Measurements from ENCODE around the gene EZH1.

EZH1 gene

DNA sequence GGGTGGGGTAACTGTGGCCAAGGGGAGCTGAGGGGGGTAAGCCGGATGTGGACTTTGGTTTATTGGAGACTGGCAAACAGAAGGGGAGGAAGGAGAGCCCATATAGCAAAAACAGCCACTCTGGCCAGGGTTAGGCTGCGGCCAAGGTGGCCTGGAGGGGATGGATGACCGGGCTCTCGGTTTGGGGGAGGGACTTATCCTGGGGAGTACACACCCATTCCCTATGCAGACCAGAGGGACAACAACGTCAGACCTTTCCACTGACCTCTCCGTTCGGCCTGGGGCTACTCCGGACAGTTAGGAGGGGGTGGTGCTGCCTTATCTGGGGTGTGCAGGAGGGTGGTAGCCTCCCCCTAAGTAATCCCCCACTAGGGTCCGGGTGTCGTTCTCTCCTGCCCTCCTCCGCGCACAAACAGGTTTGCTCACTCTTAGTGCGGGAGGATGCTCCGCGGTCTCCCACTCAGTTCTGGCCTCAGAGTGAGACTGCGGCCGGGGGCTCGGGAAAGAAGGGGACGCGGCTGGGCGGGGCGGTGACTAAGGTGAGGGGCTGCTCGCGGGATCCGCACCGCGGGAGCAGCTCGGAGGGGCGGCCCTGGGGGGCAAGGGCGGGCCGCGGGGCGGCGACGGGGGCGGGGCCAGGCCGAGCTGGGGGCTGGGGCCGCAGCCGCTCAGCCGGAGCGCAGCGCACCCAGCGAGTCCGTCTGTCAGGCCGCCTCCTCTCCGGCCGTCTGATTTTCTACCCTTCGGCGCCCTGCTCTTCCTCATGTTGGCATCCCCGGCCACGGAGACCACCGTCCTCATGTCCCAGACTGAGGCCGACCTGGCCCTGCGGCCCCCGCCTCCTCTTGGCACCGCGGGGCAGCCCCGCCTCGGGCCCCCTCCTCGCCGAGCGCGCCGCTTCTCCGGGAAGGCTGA lies 35.4 kb upstream of the EZH1 start, which contains the start of gene WNK4:
Gene WNK4 (plus strand): TSS at position 675 of the 915 bp plus-strand sequence. CDS start 89 bp downstream, at position 764.
- peaks cover 2 to 37% (median 24%) of the 10 kb centered on the region in 4 experiments for H3K36me3 ChIP-seq (ENCODE audit: control insufficient read depth in 4 of 4, insufficient read depth in 4 of 4, low read length in 3 of 4)
- H3K27me3 ChIP-seq (replicated peaks in 2 of 5; ENCODE audit: control insufficient read depth in 4 of 5, insufficient read depth in 5 of 5, low read length in 4 of 5), result peaks cover 0 to 60% (median 28%) of the 10 kb centered on the region in 5 experiments
- DNase-seq, result no peak
- POLR2A ChIA-PET, result interaction anchor here (1.1 kb wide), 1 partner anchor 17 kb away, joined by 3 read pairs; no protein-coding TSS in a partner anchor
- CTCF ChIA-PET, result interaction anchor here (1.0 kb wide), 1 partner anchor 12 kb away, joined by 3 read pairs; no protein-coding TSS in a partner anchor
- peak within 1 kb of the TSS in 4 of 7 experiments; percentile 19 to 63 (median 58) for H3K4me3 ChIP-seq (ENCODE audit: control insufficient read depth in 1 of 7, extremely low read depth in 1 of 7, insufficient read depth in 4 of 7, low read depth in 2 of 7, low read length in 6 of 7)
- H3K27ac ChIP-seq (ENCODE audit: insufficient read depth in 1 of 2, low read depth in 1 of 2, low read length in 2 of 2, poor library complexity in 1 of 2, severe bottlenecking in 2 of 2), result peak within 1 kb of the TSS in 1 of 2 experiments; percentile 54
- WGBS (ENCODE audit: insufficient coverage), result 15% methylated on average over 47 of the region's 65 CpGs
- peaks cover 0 to 36% (median 23%) of the 10 kb centered on the region in 4 experiments for H3K4me1 ChIP-seq (ENCODE audit: control extremely low read depth in 1 of 4, control insufficient read depth in 4 of 4, insufficient read depth in 4 of 4, low read length in 3 of 4)
- H3K9me3 ChIP-seq (ENCODE audit: control extremely low read depth in 1 of 5, control insufficient read depth in 4 of 5, insufficient read depth in 2 of 5, low read depth in 1 of 5, low read length in 4 of 5), result no peaks in the 10 kb centered on the region

DNA sequence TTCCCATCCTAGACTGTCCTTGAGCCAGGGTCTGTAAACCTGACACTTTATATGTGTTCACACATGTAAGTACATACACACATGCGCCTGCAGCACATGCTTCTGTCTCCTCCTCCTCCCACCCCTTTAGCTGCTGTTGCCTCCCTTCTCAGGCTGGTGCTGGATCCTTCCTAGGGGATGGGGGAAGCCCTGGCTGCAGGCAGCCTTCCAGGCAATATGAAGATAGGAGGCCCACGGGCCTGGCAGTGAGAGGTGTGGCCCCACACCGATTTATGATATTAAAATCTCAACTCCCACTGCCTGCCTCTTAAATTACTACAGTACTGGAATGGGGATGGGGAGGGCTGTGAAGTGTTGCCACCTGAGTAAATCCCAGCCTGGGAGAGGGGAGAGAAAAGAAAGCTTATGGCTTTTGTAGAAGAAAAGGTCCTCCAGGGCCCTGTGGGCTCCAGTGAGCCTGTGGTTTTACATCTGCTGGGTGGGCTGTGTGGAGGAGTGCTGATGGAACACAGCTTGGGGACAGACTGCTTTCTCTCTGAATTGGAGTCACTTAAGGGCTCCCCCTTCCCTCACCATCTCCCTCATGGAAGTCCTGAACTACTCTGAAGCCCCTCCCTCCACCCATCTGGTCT lies 34.6 kb upstream of the EZH1 start:
- 100% methylated on average over 1 of the region's 3 CpGs for WGBS (ENCODE audit: insufficient coverage)
- ChIA-PET POLR2A (interaction anchor here (1.1 kb wide), 1 partner anchor 16 kb away, joined by 3 read pairs; no protein-coding TSS in a partner anchor), CTCF (no interaction called here)
- H3K27me3 ChIP-seq (replicated peaks in 2 of 5; ENCODE audit: control insufficient read depth in 4 of 5, insufficient read depth in 5 of 5, low read length in 4 of 5), result peaks cover 0 to 52% (median 25%) of the 10 kb centered on the region in 5 experiments
- no peaks in the 10 kb centered on the region for H3K9me3 ChIP-seq (ENCODE audit: control extremely low read depth in 1 of 5, control insufficient read depth in 4 of 5, insufficient read depth in 2 of 5, low read depth in 1 of 5, low read length in 4 of 5)
- peaks cover 0 to 28% (median 19%) of the 10 kb centered on the region in 4 experiments for H3K4me1 ChIP-seq (ENCODE audit: control extremely low read depth in 1 of 4, control insufficient read depth in 4 of 4, insufficient read depth in 4 of 4, low read length in 3 of 4)
- DNase-seq, result no peak
- H3K4me3 ChIP-seq (ENCODE audit: control insufficient read depth in 1 of 7, extremely low read depth in 1 of 7, insufficient read depth in 4 of 7, low read depth in 2 of 7, low read length in 6 of 7), result no peak overlapping the region
- H3K36me3 ChIP-seq (ENCODE audit: control insufficient read depth in 4 of 4, insufficient read depth in 4 of 4, low read length in 3 of 4), result peaks cover 2 to 37% (median 25%) of the 10 kb centered on the region in 4 experiments
- H3K27ac ChIP-seq (ENCODE audit: insufficient read depth in 1 of 2, low read depth in 1 of 2, low read length in 2 of 2, poor library complexity in 1 of 2, severe bottlenecking in 2 of 2), result peak overlapping the region in 1 of 2 experiments; percentile 34

DNA sequence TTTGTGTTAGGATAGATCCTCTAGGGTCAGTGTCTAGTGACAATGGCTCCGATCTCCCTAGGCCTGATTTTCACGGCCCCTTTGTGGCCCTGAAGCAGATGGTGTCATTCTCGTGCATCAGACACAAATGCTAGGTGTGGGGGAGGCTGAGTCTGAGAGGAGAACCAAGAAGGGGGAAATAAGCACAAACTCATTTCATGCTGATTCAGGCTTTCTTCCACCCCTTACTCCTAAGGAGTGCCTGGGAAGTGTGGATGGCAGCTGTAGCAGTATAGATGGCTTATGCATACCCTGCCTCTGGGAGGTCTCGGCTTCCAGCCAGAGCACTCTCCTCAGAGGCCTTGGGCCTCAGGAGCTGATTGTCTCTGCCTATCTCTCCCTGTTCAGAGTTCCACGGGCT lies 33.7 kb upstream of the EZH1 start:
- POLR2A ChIA-PET, result no interaction called here

DNA sequence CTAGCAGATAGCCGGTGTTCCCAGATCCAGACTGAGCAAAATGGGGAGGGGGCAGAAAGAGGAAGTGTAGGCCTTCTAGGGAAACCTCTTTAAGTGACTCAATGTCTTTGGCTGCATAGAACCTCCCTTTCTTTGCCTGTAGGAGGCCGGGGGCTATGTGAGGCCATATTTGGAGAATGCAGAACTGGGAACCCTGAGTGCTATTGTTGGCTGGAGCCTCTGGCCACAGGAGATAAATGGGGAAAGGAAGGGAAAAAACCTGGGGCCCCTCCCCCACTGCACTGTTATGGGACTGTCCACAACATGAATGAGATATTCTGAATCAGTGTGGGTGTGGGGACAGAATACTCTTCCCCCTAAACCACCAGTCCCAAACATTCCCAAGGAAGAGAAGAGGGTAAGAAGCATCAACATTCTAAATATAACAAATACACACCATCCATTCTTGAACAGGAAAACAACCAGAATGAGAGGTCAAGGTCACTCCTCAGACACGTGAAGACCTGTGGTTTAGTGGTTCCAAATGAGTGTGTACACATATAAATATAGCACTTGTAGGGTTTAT lies 30.8 kb upstream of the EZH1 start:
- WGBS (ENCODE audit: insufficient coverage), result 85% methylated on average over 3 of the region's 3 CpGs
- peaks cover 0 to 22% (median 19%) of the 10 kb centered on the region in 4 experiments for H3K4me1 ChIP-seq (ENCODE audit: control extremely low read depth in 1 of 4, control insufficient read depth in 4 of 4, insufficient read depth in 4 of 4, low read length in 3 of 4)
- peaks cover 0 to 14% (median 0%) of the 10 kb centered on the region in 5 experiments for H3K27me3 ChIP-seq (replicated peaks in 2 of 5; ENCODE audit: control insufficient read depth in 4 of 5, insufficient read depth in 5 of 5, low read length in 4 of 5)
- H3K4me3 ChIP-seq (ENCODE audit: control insufficient read depth in 1 of 7, extremely low read depth in 1 of 7, insufficient read depth in 4 of 7, low read depth in 2 of 7, low read length in 6 of 7), result no peak overlapping the region
- ChIA-PET CTCF (no interaction called here), POLR2A (no interaction called here)
- no peaks in the 10 kb centered on the region for H3K9me3 ChIP-seq (ENCODE audit: control extremely low read depth in 1 of 5, control insufficient read depth in 4 of 5, insufficient read depth in 2 of 5, low read depth in 1 of 5, low read length in 4 of 5)
- H3K36me3 ChIP-seq (ENCODE audit: control insufficient read depth in 4 of 4, insufficient read depth in 4 of 4, low read length in 3 of 4), result peaks cover 2 to 37% (median 25%) of the 10 kb centered on the region in 4 experiments
- peak in 2 of 3 donors; percentile 59 to 68 for DNase-seq
- peak overlapping the region in 1 of 2 experiments; percentile 3 for H3K27ac ChIP-seq (ENCODE audit: insufficient read depth in 1 of 2, low read depth in 1 of 2, low read length in 2 of 2, poor library complexity in 1 of 2, severe bottlenecking in 2 of 2)

More for the DNA sequence above, 33.7 kb upstream of the EZH1 start:
- Histone ChIP-seq H3K27ac (ENCODE audit: insufficient read depth in 1 of 2, low read depth in 1 of 2, low read length in 2 of 2, poor library complexity in 1 of 2, severe bottlenecking in 2 of 2) (no peak overlapping the region), H3K36me3 (ENCODE audit: control insufficient read depth in 4 of 4, insufficient read depth in 4 of 4, low read length in 3 of 4) (peaks cover 2 to 37% (median 25%) of the 10 kb centered on the region in 4 experiments), H3K9me3 (ENCODE audit: control extremely low read depth in 1 of 5, control insufficient read depth in 4 of 5, insufficient read depth in 2 of 5, low read depth in 1 of 5, low read length in 4 of 5) (no peaks in the 10 kb centered on the region), H3K4me1 (ENCODE audit: control extremely low read depth in 1 of 4, control insufficient read depth in 4 of 4, insufficient read depth in 4 of 4, low read length in 3 of 4) (peaks cover 0 to 26% (median 20%) of the 10 kb centered on the region in 4 experiments), H3K27me3 (replicated peaks in 2 of 5; ENCODE audit: control insufficient read depth in 4 of 5, insufficient read depth in 5 of 5, low read length in 4 of 5) (peaks cover 0 to 43% (median 18%) of the 10 kb centered on the region in 5 experiments), H3K4me3 (ENCODE audit: control insufficient read depth in 1 of 7, extremely low read depth in 1 of 7, insufficient read depth in 4 of 7, low read depth in 2 of 7, low read length in 6 of 7) (no peak overlapping the region)
- no peak for DNase-seq
- 97% methylated on average over 3 of the region's 5 CpGs for WGBS (ENCODE audit: insufficient coverage)
- CTCF ChIA-PET, result interaction anchor here (0.8 to 1.4 kb wide), 2 partner anchors 15 to 57 kb away, joined by 3 read pairs; no protein-coding TSS in a partner anchor

DNA sequence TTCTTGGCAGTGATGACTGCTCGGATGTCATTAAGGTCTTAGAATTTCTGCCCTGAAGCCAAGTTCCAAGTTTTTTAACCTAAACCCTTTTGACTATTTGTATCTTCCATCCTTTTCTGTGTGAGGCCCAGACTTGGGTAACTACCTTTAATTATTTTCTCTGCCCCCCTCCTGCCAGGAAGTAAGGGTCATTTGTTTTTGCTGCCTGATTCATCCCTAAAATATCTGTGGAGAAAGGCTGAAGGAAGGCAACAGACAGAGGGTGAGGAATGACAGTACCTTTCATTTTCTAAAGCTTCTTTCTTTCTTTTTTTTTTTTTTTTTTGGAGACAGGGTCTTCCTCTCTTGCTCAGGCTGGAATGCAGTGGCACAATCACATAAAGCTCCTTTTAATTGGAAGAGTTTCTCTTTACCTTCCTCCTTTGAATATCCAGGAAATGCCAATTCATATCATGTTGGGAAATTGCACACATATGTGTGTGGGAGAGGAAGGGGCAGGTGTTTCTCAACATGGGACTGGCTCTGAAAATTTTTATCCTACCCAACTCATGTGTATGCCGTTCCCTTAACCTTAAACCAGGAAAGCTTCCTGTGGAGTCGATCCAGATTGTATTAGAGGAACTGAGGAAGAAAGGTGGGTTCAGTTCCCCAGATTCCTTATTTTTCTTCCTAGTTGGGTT lies 29.4 kb upstream of the EZH1 start:
- H3K4me1 ChIP-seq (ENCODE audit: control extremely low read depth in 1 of 4, control insufficient read depth in 4 of 4, insufficient read depth in 4 of 4, low read length in 3 of 4), result peaks cover 0 to 15% (median 14%) of the 10 kb centered on the region in 4 experiments
- DNase-seq, result no peak
- ChIA-PET POLR2A (interaction anchor here (0.6 to 1.3 kb wide), 3 partner anchors 12 to 176 kb away, joined by 3 to 6 read pairs (median 4); no protein-coding TSS in a partner anchor), CTCF (interaction anchor here (0.8 to 2.2 kb wide), 3 partner anchors 11 to 31 kb away, joined by 3 to 10 read pairs (median 3); partner anchors contain the start of gene RAMP2)
- H3K27me3 ChIP-seq (replicated peaks in 2 of 5; ENCODE audit: control insufficient read depth in 4 of 5, insufficient read depth in 5 of 5, low read length in 4 of 5), result peaks cover 0 to 2% (median 0%) of the 10 kb centered on the region in 5 experiments
- no peaks in the 10 kb centered on the region for H3K9me3 ChIP-seq (ENCODE audit: control extremely low read depth in 1 of 5, control insufficient read depth in 4 of 5, insufficient read depth in 2 of 5, low read depth in 1 of 5, low read length in 4 of 5)
- H3K36me3 ChIP-seq (ENCODE audit: control insufficient read depth in 4 of 4, insufficient read depth in 4 of 4, low read length in 3 of 4), result peaks cover 1 to 31% (median 20%) of the 10 kb centered on the region in 4 experiments
- H3K4me3 ChIP-seq (ENCODE audit: control insufficient read depth in 1 of 7, extremely low read depth in 1 of 7, insufficient read depth in 4 of 7, low read depth in 2 of 7, low read length in 6 of 7), result peak overlapping the region; percentile 79 to 99 (median 91)
- peak overlapping the region in 1 of 2 experiments; percentile 80 for H3K27ac ChIP-seq (ENCODE audit: insufficient read depth in 1 of 2, low read depth in 1 of 2, low read length in 2 of 2, poor library complexity in 1 of 2, severe bottlenecking in 2 of 2)
- WGBS (ENCODE audit: insufficient coverage), result 88% methylated on average over 1 of the region's 3 CpGs
